GM19351 (cell line): ENCODE measurements around the gene TMEM106C.

Experiments
- ATAC-seq: cut with Tn5 transposase; IDR thresholded peaks from one replicate; pipeline ENCODE4 v1.9.1; 2021; ENCODE audit warnings: mild to moderate bottlenecking, moderate library complexity; ENCODE audit not compliant: unreplicated experiment

The TMEM106C gene

DNA sequence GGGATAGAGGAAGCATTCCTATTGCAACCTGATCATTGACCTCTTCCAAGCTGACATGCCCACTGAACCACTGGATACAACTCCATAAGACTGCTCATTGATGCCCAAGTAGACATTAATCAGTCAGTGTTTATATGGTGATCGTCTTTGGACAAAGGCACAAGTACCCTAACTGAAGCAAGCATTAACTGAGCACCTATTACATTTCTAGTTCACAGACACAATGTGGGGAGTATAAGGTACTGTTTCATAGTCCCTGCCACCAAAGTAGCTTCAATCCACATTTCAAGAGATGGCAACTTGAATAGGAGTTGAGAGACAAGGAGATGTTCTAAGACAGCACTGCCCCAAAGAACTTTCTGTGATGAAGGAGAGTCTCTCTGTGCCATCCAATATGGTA, 51.7 kb downstream of the TMEM106C start:
- no peak for ATAC-seq

DNA sequence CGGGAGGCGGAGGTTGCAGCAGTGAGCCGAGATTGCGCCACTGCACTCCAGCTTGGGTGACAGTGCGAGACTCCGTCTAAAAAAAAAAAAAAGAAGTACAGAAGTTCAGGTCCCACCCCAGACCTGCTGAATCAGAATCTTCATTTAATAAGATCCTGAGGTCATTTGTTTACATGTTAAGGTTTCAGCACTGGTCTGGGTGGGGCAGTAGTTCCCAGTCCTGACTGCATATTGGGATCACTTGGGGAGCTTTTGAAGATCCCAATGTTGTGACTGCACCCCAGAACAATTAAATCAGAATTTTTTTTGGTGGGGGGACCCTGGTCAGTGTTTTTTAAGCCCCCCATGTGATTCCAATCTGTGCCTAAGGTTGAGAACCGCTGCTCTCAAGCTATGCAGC, 52.6 kb downstream of the TMEM106C start:
- no peak for ATAC-seq

DNA sequence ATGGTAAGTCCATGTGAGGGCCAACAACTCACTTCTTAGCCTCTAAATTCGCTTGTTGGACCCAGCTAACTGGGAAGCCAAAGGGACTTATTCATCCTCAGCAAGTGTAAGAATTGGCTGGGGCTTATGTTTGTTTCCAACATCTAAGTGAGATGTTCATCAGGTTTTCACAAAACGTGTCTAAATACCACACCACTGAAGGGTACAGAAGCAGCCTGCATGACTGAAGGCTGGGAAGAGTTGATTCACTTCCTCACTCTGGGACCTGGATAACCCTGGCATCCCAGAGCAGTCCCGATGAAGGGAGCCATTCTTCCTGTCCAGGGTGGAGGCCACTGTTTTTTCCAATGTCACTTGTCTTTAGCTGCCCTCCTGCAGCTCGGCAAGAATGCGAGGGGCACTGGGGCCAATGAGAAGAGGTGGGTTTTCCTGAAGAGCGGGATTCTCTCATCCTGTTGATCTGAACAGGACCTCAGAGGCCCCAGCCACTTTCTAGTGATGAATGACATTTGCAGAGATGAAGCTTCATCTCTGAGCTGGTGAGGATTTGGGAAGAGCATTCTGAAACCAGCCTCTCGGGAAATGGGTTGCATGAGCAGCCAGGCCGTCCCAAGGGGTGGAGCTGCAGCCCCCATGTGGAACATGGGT, 53.1 kb downstream of the TMEM106C start:
- ATAC-seq = no peak

DNA sequence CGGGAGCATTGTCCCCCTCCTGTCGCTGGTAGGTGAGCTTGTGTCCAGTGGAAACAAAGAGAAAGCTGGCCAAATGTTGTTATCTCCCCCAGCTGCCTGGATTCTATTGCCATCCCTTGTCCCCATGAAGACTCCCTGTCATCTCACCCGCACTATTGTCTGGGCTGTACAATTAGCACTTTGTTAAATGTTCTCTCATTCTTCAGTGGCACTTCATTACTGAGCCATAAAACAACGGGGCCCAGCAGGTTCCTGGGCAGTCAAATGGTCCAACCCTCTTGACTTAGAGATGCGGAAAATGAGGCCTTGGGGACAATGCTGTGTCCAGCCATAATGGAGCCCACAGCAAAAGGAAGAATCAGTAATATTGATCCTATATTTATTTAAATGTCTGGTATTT, 54.1 kb downstream of the TMEM106C start:
- ATAC-seq = no peak

DNA sequence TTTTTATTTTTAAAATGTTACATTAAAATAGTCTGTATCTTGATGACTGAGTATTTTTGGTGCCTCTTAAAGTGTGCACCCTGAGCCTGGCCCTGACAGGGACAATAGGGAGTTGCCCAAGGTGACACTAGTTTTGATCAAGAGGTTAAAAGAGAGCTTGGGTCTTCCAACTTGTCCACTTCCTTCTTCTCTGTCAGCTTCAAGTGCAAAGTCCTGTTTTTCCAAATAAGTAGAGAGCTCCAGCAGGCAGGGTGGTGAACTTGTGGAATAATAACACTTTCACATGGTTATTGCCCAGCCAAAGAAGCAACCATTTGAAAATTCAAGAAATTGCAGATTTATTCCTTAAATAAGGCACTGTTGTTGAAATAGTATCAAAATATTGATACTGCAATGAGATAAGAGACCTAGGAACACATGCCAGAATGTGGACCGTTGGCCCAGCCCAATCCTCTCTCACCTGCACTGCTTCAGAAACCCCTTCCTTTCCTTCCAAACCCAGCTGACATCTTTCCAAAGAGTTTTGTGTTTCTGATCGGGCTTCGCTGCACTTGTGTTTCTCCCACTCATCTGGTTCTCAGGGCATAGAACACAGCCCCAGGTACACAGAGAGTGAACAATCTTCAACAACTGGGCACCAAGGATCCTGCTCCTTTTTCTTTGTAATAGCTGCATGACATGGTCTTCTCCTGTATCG, 54.7 kb downstream of the TMEM106C start:
- ATAC-seq = no peak
